ENCODE results near the gene SPOCK1. TPM values are rescaled to one million over a fixed set of nuclear protein-coding genes. Genes with fewer than 3 reads are reported as not detected.

SPOCK1 gene
- total RNA-seq, 1 donor from 2014 or later, result 8.4 TPM

- Histone ChIP-seq H3K4me1 (no peaks in the 10 kb centered on the region), H3K4me3 (no peak overlapping the region), H3K9me3 (no peaks in the 10 kb centered on the region), H3K27ac (peak overlapping the region; percentile 42), H3K36me3 (no peaks in the 10 kb centered on the region), H3K27me3 (ENCODE audit: low read depth) (no peaks in the 10 kb centered on the region)
- peak in 1 of 2 donors; percentile 55 for ATAC-seq
- DNase-seq, result no peak
- no peak for TF ChIP-seq CTCF (IDR thresholded peaks at IDR 0.05)
- intact Hi-C loops (cut with DNase I), result no loop called here
Measured at GRCh38 chr5:137072361-137073115, 426.6 kb downstream of the SPOCK1 start.

GRCh38 chr5:137071931-137072330, 427.2 kb downstream of the SPOCK1 start:
- no peak overlapping the region for H3K4me3 ChIP-seq
- no peaks in the 10 kb centered on the region for H3K27me3 ChIP-seq (ENCODE audit: low read depth)
- H3K36me3 ChIP-seq, result no peaks in the 10 kb centered on the region
- H3K27ac ChIP-seq, result peak overlapping the region; percentile 26
- DNase-seq (no peak), ATAC-seq (no peak)
- TF ChIP-seq CTCF (IDR thresholded peaks at IDR 0.05), result no peak
- no peaks in the 10 kb centered on the region for H3K4me1 ChIP-seq
- H3K9me3 ChIP-seq, result no peaks in the 10 kb centered on the region
- intact Hi-C loops (cut with DNase I), result no loop called here

GRCh38 chr5:137071526-137071925, 427.6 kb downstream of the SPOCK1 start:
- Histone ChIP-seq H3K4me3 (no peak overlapping the region), H3K27ac (peak overlapping the region; percentile 26), H3K4me1 (no peaks in the 10 kb centered on the region), H3K9me3 (no peaks in the 10 kb centered on the region), H3K27me3 (ENCODE audit: low read depth) (no peaks in the 10 kb centered on the region), H3K36me3 (no peaks in the 10 kb centered on the region)
- DNase-seq (no peak), ATAC-seq (no peak)
- intact Hi-C loops (cut with DNase I), result no loop called here
- no peak for TF ChIP-seq CTCF (IDR thresholded peaks at IDR 0.05)

GRCh38 chr5:137070521-137070920, 428.6 kb downstream of the SPOCK1 start:
- Histone ChIP-seq H3K4me3 (no peak overlapping the region), H3K36me3 (no peaks in the 10 kb centered on the region), H3K9me3 (no peaks in the 10 kb centered on the region), H3K27me3 (ENCODE audit: low read depth) (no peaks in the 10 kb centered on the region), H3K4me1 (no peaks in the 10 kb centered on the region), H3K27ac (no peak overlapping the region)
- ATAC-seq, result no peak
- intact Hi-C loops (cut with DNase I), result no loop called here
- TF ChIP-seq CTCF (IDR thresholded peaks at IDR 0.05), result no peak
- no peak for DNase-seq

GRCh38 chr5:137069358-137069757, 429.8 kb downstream of the SPOCK1 start:
- Histone ChIP-seq H3K4me3 (no peak overlapping the region), H3K4me1 (no peaks in the 10 kb centered on the region), H3K27ac (no peak overlapping the region), H3K27me3 (ENCODE audit: low read depth) (no peaks in the 10 kb centered on the region), H3K9me3 (no peaks in the 10 kb centered on the region), H3K36me3 (no peaks in the 10 kb centered on the region)
- no peak for DNase-seq
- intact Hi-C loops (cut with DNase I), result no loop called here
- no peak for TF ChIP-seq CTCF (IDR thresholded peaks at IDR 0.05)
- no peak for ATAC-seq

All from lower lobe of right lung (tissue), 2 donors.